ENCODE data around the gene R3HCC1L. TPM values are rescaled to one million over a fixed set of nuclear protein-coding genes. Genes with fewer than 3 reads are reported as not detected.

The R3HCC1L gene
- total and polyA plus RNA-seq, 2 of the 4 experiments (the other 2 are of a cell fraction): 8.3 to 14.7 TPM

GRCh38 chr10:98106531-98106930 is 27.9 kb upstream of the R3HCC1L start:
- Histone ChIP-seq H3K27me3 (ENCODE audit: control insufficient read depth, insufficient read depth, low read length) (peaks cover 1% of the 10 kb centered on the region), H3K56ac (ENCODE audit: extremely low read depth, insufficient read depth, low read length) (no peak overlapping the region), H4K5ac (ENCODE audit: low read depth, low read length) (no peak overlapping the region), H3K4ac (ENCODE audit: low read depth, low read length) (no peak overlapping the region), H2AK5ac (ENCODE audit: low read depth, low read length) (no peak overlapping the region), H2BK120ac (ENCODE audit: low read depth, low read length) (no peak overlapping the region), H3K4me3 (ENCODE audit: insufficient read depth, low read depth, low read length) (no peak overlapping the region), H2AFZ (replicated peaks; ENCODE audit: low read length, poor library complexity) (no peak overlapping the region), H4K20me1 (ENCODE audit: insufficient read depth, low read length) (no peaks in the 10 kb centered on the region), H3K18ac (ENCODE audit: low read depth, low read length) (no peak overlapping the region), H3K14ac (replicated peaks; ENCODE audit: low read depth, low read length) (no peak overlapping the region), H3K79me1 (ENCODE audit: low read depth in 1 of 2, low read length in 2 of 2) (no peaks in the 10 kb centered on the region), H3K23ac (ENCODE audit: low read depth, low read length) (no peak overlapping the region), H3K9me1 (ENCODE audit: insufficient read depth, low read length) (no peaks in the 10 kb centered on the region), H3K4me1 (ENCODE audit: control insufficient read depth, insufficient read depth, low read length) (no peaks in the 10 kb centered on the region), H3K27ac (ENCODE audit: insufficient read depth, low read length) (no peak overlapping the region), H4K8ac (ENCODE audit: low read depth in 2 of 2, low read length in 2 of 2) (no peak overlapping the region), H3K9ac (ENCODE audit: low read depth, low read length) (no peak overlapping the region), H3K36me3 (ENCODE audit: control insufficient read depth, insufficient read depth, low read length) (no peaks in the 10 kb centered on the region), H2BK15ac (ENCODE audit: low read depth, low read length) (no peak overlapping the region), H3K4me2 (ENCODE audit: low read depth, low read length) (no peak overlapping the region), H2BK20ac (ENCODE audit: low read depth, low read length) (no peak overlapping the region), H2BK5ac (ENCODE audit: low read depth, low read length, poor library complexity, severe bottlenecking) (no peak overlapping the region), H2AK9ac (replicated peaks; ENCODE audit: low read depth, low read length, poor library complexity) (no peak overlapping the region), H4K91ac (ENCODE audit: insufficient read depth, low read depth, low read length) (no peak overlapping the region), H3K9me3 (ENCODE audit: control insufficient read depth, insufficient read depth, low read length) (no peaks in the 10 kb centered on the region)
- POLR2A ChIA-PET (ENCODE audit: unreplicated experiment): no interaction called here
- no TSS peak for BruUV-seq (replicated peaks)
- no peak for DNase-seq
- in situ Hi-C loops (cut with MboI; ENCODE audit: low sequenced_read_pairs) (no loop called here), intact Hi-C loops (cut with micrococcal nuclease) (no loop called here), dilution Hi-C loops (cut with HindIII; ENCODE audit: low sequenced_read_pairs, unreplicated experiment) (no loop called here)
- CTCF ChIA-PET: no interaction called here
- TF ChIP-seq FOS (IDR thresholded peaks at IDR 0.05; ENCODE audit: low read depth, low read length) (no peak), MAZ (IDR thresholded peaks at IDR 0.05; ENCODE audit: borderline replicate concordance, low read depth, low read length) (no peak), BHLHE40 (IDR thresholded peaks at IDR 0.05; ENCODE audit: low read depth, low read length) (no peak)
- no CpG with 5 or more reads among the region's 1 CpG for WGBS, 2 experiments (ENCODE audit: extremely low coverage in 2 of 2, insufficient read length in 1 of 2)
- ATAC-seq (ENCODE audit: low read depth): no peak
